ENCODE data around the gene FRG2B. TPM values are rescaled to one million over a fixed set of nuclear protein-coding genes. Genes with fewer than 3 reads are reported as not detected.
"Not testable (repeated sequence)": the region's sequence is repeated elsewhere in the genome, so short reads cannot be mapped to it uniquely, and the experiment has no call there.

The FRG2B gene
- total and polyA plus RNA-seq, 2 of the 4 experiments (the other 2 are of a cell fraction), result not detected

DNA sequence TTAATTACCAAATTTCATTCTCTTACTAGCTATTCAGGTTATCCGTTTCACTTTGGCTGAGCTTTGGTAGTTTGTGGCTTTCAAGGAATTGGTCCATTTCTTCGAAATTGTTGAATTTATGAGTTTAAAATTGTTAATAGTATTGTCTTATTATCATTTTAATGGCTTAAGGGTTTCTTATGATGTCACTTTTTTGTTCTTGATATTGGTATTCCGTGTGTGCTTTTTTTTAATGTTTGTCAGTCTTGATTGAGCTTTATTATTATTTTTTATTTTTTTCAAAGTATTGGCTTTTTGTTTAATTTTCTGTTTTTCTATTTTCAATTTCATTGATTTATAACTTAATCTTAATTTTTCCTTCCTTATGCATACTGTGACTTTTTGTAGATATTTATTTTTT, 25.9 kb downstream of the FRG2B start:
- WGBS, 2 experiments (ENCODE audit: extremely low coverage in 2 of 2, insufficient read length in 1 of 2), result no CpG with 5 or more reads among the region's 3 CpGs
- H3K56ac ChIP-seq (ENCODE audit: extremely low read depth, insufficient read depth, low read length), result no peak overlapping the region
- POLR2A ChIA-PET (ENCODE audit: unreplicated experiment), result no interaction called here
- no TSS peak for BruUV-seq (replicated peaks)
- H2AFZ ChIP-seq (replicated peaks; ENCODE audit: low read length, poor library complexity), result no peak overlapping the region
- H2BK15ac ChIP-seq (ENCODE audit: low read depth, low read length), result no peak overlapping the region
- H3K27ac ChIP-seq (ENCODE audit: insufficient read depth, low read length), result no peak overlapping the region
- H2BK5ac ChIP-seq (ENCODE audit: low read depth, low read length, poor library complexity, severe bottlenecking), result no peak overlapping the region
- no peaks in the 10 kb centered on the region for H3K27me3 ChIP-seq (ENCODE audit: control insufficient read depth, insufficient read depth, low read length)
- intact Hi-C loops (cut with micrococcal nuclease) (no loop called here), dilution Hi-C loops (cut with HindIII; ENCODE audit: low sequenced_read_pairs, unreplicated experiment) (no loop called here), in situ Hi-C loops (cut with MboI; ENCODE audit: low sequenced_read_pairs) (no loop called here)
- H3K4me1 ChIP-seq (ENCODE audit: control insufficient read depth, insufficient read depth, low read length), result no peaks in the 10 kb centered on the region
- H2BK20ac ChIP-seq (ENCODE audit: low read depth, low read length), result no peak overlapping the region
- H3K9me3 ChIP-seq (ENCODE audit: control insufficient read depth, insufficient read depth, low read length), result peaks cover 2% of the 10 kb centered on the region; the same call in 1 of the 2 replicates
- H3K18ac ChIP-seq (ENCODE audit: low read depth, low read length), result no peak overlapping the region
- H4K20me1 ChIP-seq (ENCODE audit: insufficient read depth, low read length), result no peaks in the 10 kb centered on the region
- H3K36me3 ChIP-seq (ENCODE audit: control insufficient read depth, insufficient read depth, low read length), result no peaks in the 10 kb centered on the region
- H4K8ac ChIP-seq (ENCODE audit: low read depth in 2 of 2, low read length in 2 of 2), result no peak overlapping the region
- H4K5ac ChIP-seq (ENCODE audit: low read depth, low read length), result no peak overlapping the region
- H3K79me1 ChIP-seq (ENCODE audit: low read depth in 1 of 2, low read length in 2 of 2), result no peaks in the 10 kb centered on the region
- CTCF ChIA-PET, result no interaction called here
- no peak overlapping the region for H2AK5ac ChIP-seq (ENCODE audit: low read depth, low read length)
- no peak for TF ChIP-seq MXI1 (IDR thresholded peaks at IDR 0.05; ENCODE audit: borderline replicate concordance, low read depth, low read length)
- TF ChIP-seq SMC3 (IDR thresholded peaks at IDR 0.05; ENCODE audit: low read depth, low read length), result no peak
- TF ChIP-seq, protein P1, sequence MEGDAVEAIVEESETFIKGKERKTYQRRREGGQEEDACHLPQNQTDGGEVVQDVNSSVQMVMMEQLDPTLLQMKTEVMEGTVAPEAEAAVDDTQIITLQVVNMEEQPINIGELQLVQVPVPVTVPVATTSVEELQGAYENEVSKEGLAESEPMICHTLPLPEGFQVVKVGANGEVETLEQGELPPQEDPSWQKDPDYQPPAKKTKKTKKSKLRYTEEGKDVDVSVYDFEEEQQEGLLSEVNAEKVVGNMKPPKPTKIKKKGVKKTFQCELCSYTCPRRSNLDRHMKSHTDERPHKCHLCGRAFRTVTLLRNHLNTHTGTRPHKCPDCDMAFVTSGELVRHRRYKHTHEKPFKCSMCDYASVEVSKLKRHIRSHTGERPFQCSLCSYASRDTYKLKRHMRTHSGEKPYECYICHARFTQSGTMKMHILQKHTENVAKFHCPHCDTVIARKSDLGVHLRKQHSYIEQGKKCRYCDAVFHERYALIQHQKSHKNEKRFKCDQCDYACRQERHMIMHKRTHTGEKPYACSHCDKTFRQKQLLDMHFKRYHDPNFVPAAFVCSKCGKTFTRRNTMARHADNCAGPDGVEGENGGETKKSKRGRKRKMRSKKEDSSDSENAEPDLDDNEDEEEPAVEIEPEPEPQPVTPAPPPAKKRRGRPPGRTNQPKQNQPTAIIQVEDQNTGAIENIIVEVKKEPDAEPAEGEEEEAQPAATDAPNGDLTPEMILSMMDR (conservative IDR thresholded peaks at IDR 0.05; ENCODE audit: low read depth, low read length), result no peak
- TF ChIP-seq BHLHE40 (IDR thresholded peaks at IDR 0.05; ENCODE audit: low read depth, low read length), result no peak
- TF ChIP-seq, protein P2, sequence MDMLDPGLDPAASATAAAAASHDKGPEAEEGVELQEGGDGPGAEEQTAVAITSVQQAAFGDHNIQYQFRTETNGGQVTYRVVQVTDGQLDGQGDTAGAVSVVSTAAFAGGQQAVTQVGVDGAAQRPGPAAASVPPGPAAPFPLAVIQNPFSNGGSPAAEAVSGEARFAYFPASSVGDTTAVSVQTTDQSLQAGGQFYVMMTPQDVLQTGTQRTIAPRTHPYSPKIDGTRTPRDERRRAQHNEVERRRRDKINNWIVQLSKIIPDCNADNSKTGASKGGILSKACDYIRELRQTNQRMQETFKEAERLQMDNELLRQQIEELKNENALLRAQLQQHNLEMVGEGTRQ (IDR thresholded peaks at IDR 0.05; ENCODE audit: low read depth, low read length), result no peak
- TF ChIP-seq NFE2L2 (IDR thresholded peaks at IDR 0.05; ENCODE audit: low read depth, low read length), result no peak
- TF ChIP-seq MAZ (IDR thresholded peaks at IDR 0.05; ENCODE audit: borderline replicate concordance, low read depth, low read length), result no peak
- H4K91ac ChIP-seq (ENCODE audit: insufficient read depth, low read depth, low read length), result no peak overlapping the region
- H3K4ac ChIP-seq (ENCODE audit: low read depth, low read length), result no peak overlapping the region
- H3K4me3 ChIP-seq (ENCODE audit: insufficient read depth, low read depth, low read length), result no peak overlapping the region
- no peak for ATAC-seq (ENCODE audit: low read depth)
- no peak overlapping the region for H3K4me2 ChIP-seq (ENCODE audit: low read depth, low read length)
- H3K23ac ChIP-seq (ENCODE audit: low read depth, low read length), result no peak overlapping the region
- DNase-seq, result no peak
- no peak overlapping the region for H3K9ac ChIP-seq (ENCODE audit: low read depth, low read length)
- no peaks in the 10 kb centered on the region for H3K9me1 ChIP-seq (ENCODE audit: insufficient read depth, low read length)
- H2BK120ac ChIP-seq (ENCODE audit: low read depth, low read length), result no peak overlapping the region
- no peak overlapping the region for H3K14ac ChIP-seq (replicated peaks; ENCODE audit: low read depth, low read length)
- H2AK9ac ChIP-seq (replicated peaks; ENCODE audit: low read depth, low read length, poor library complexity), result no peak overlapping the region

DNA sequence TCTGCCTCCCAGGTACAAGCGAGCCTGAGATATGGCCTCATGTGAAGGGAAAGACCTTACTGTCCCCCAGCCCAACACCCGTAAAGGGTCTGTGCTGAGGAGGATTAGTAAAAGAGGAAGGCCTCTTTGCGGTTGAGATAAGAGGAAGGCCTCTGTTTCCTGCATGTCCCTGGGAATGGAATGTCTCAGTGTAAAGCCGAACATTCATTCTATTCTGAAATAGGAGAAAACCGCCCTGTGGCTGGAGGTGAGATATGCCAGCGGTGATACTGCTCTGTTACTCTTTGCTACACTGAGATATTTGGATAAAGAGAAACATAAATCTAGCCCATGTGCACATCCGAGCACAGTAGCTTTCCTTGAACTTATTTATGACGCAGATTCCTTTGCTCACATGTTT, 26.7 kb downstream of the FRG2B start:
- H4K20me1 ChIP-seq (ENCODE audit: insufficient read depth, low read length); H4K5ac ChIP-seq (ENCODE audit: low read depth, low read length); H2AK5ac ChIP-seq (ENCODE audit: low read depth, low read length); ATAC-seq (ENCODE audit: low read depth); H4K91ac ChIP-seq (ENCODE audit: insufficient read depth, low read depth, low read length); H2BK20ac ChIP-seq (ENCODE audit: low read depth, low read length); H3K56ac ChIP-seq (ENCODE audit: extremely low read depth, insufficient read depth, low read length); H2BK120ac ChIP-seq (ENCODE audit: low read depth, low read length); CTCF ChIA-PET; H3K14ac ChIP-seq (replicated peaks; ENCODE audit: low read depth, low read length); H3K23ac ChIP-seq (ENCODE audit: low read depth, low read length); BruUV-seq (replicated peaks); H2AFZ ChIP-seq (replicated peaks; ENCODE audit: low read length, poor library complexity); H3K4me3 ChIP-seq (ENCODE audit: insufficient read depth, low read depth, low read length); H3K4ac ChIP-seq (ENCODE audit: low read depth, low read length); H2AK9ac ChIP-seq (replicated peaks; ENCODE audit: low read depth, low read length, poor library complexity); dilution Hi-C loops (cut with HindIII; ENCODE audit: low sequenced_read_pairs, unreplicated experiment); H3K18ac ChIP-seq (ENCODE audit: low read depth, low read length); POLR2A ChIA-PET (ENCODE audit: unreplicated experiment); in situ Hi-C loops (cut with MboI; ENCODE audit: low sequenced_read_pairs); H3K9me1 ChIP-seq (ENCODE audit: insufficient read depth, low read length); H3K27ac ChIP-seq (ENCODE audit: insufficient read depth, low read length); H3K4me2 ChIP-seq (ENCODE audit: low read depth, low read length); H3K36me3 ChIP-seq (ENCODE audit: control insufficient read depth, insufficient read depth, low read length); H3K27me3 ChIP-seq (ENCODE audit: control insufficient read depth, insufficient read depth, low read length); intact Hi-C loops (cut with micrococcal nuclease); H3K4me1 ChIP-seq (ENCODE audit: control insufficient read depth, insufficient read depth, low read length); H2BK5ac ChIP-seq (ENCODE audit: low read depth, low read length, poor library complexity, severe bottlenecking); H4K8ac ChIP-seq (ENCODE audit: low read depth in 2 of 2, low read length in 2 of 2); H2BK15ac ChIP-seq (ENCODE audit: low read depth, low read length); H3K9me3 ChIP-seq (ENCODE audit: control insufficient read depth, insufficient read depth, low read length); H3K9ac ChIP-seq (ENCODE audit: low read depth, low read length); H3K79me1 ChIP-seq (ENCODE audit: low read depth in 1 of 2, low read length in 2 of 2); DNase-seq: not testable (repeated sequence)
- no CpG with 5 or more reads among the region's 8 CpGs for WGBS, 2 experiments (ENCODE audit: extremely low coverage in 2 of 2, insufficient read length in 1 of 2)

All from IMR-90 (cell line).